Kidney epithelial cell (primary cell): ENCODE results near the gene TPM1. TPM values are rescaled to one million over a fixed set of nuclear protein-coding genes. Genes with fewer than 3 reads are reported as not detected.

Source experiments
- DNase-seq: peaks from one replicate; pipeline ENCODE4 v3.0.0-alpha.2; 2010; ENCODE audit warnings: low read depth
- H3K27me3 ChIP-seq: 2 replicates; pipeline ENCODE4 v1.6.0; 2011; ENCODE audit warnings: low read length; ENCODE audit not compliant: control insufficient read depth, insufficient read depth
- H3K36me3 ChIP-seq: 2 replicates; pipeline ENCODE4 v1.5.1; 2011; ENCODE audit warnings: low read length; ENCODE audit not compliant: control insufficient read depth, insufficient read depth
- H3K4me3 ChIP-seq: 2 replicates; pipeline ENCODE4 v1.5.1; 2011; ENCODE audit warnings: low read depth, mild to moderate bottlenecking, control low read depth, low read length
- CTCF ChIP-seq: IDR thresholded peaks from 2 replicates; pipeline ENCODE4 v1.5.1; 2011; ENCODE audit warnings: mild to moderate bottlenecking, moderate library complexity, low read length, control low read depth, inconsistent platforms; ENCODE audit not compliant: insufficient read depth, poor library complexity, severe bottlenecking
- total RNA-seq: library from RNA; depleted of rRNA; stranded (reverse); fragments of >200 nt; gene quantifications from 2 replicates; pipeline ENCODE4 v1.2.3, GENCODE V29; 2015

The TPM1 gene
- total RNA-seq, 1 donor from 2014 or later: 847 TPM

GRCh38 chr15:63061975-63062374, 19.4 kb downstream of the TPM1 start:
- no peaks in the 10 kb centered on the region for H3K27me3 ChIP-seq
- no peak for TF ChIP-seq CTCF
- H3K4me3 ChIP-seq: no peak overlapping the region
- DNase-seq: no peak
- peaks cover 5% of the 10 kb centered on the region for H3K36me3 ChIP-seq

GRCh38 chr15:63063164-63063756, 20.7 kb downstream of the TPM1 start:
- no peak overlapping the region for H3K4me3 ChIP-seq
- TF ChIP-seq CTCF: no peak
- no peak for DNase-seq
- H3K36me3 ChIP-seq: peaks cover 8% of the 10 kb centered on the region
- no peaks in the 10 kb centered on the region for H3K27me3 ChIP-seq

GRCh38 chr15:63063877-63064409, 21.4 kb downstream of the TPM1 start:
- no peak for TF ChIP-seq CTCF
- Histone ChIP-seq H3K36me3 (peaks cover 12% of the 10 kb centered on the region), H3K27me3 (no peaks in the 10 kb centered on the region), H3K4me3 (no peak overlapping the region)
- DNase-seq: no peak

GRCh38 chr15:63065262-63066221, 23.0 kb downstream of the TPM1 start:
- no peak for TF ChIP-seq CTCF
- H3K4me3 ChIP-seq: no peak overlapping the region
- peaks cover 16% of the 10 kb centered on the region for H3K36me3 ChIP-seq
- DNase-seq: no peak
- H3K27me3 ChIP-seq: no peaks in the 10 kb centered on the region

DNA sequence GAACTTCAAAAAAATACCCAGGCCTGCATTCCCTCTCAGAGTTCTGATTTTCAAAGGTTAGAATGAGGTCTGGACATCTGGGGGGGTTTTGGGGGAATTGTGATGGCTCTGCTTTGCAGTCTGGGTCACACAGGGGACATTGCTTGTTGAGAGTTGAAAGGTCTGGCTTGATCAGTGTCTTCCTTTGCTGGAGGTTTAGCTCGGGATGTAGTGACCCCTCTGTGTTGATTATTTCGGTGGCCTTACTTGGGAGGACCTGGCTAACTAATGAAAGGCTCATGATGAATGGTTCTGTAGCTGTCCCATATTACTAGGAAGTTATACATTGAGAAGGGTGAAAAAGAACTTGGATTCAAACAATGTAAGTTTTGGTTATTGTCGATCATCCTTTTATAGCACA, 23.7 kb downstream of the TPM1 start:
- H3K36me3 ChIP-seq: peaks cover 12% of the 10 kb centered on the region
- H3K27me3 ChIP-seq: no peaks in the 10 kb centered on the region
- H3K4me3 ChIP-seq: no peak overlapping the region
- TF ChIP-seq CTCF: no peak
- DNase-seq: no peak
